H9 (cell line): ENCODE data around the gene ABR. TPM values are rescaled to one million over a fixed set of nuclear protein-coding genes. Genes with fewer than 3 reads are reported as not detected.

Experiments used
- DNase-seq: peaks from one replicate; pipeline ENCODE4 v3.0.0-alpha.2; 2017
- H2AFZ ChIP-seq: one replicate; pipeline ENCODE4 v1.6.1; 2013; ENCODE audit warnings: mild to moderate bottlenecking, low read length, control low read depth, moderate library complexity
- H2AK5ac ChIP-seq: 2 replicates; pipeline ENCODE4 v1.6.1; 2013; ENCODE audit warnings: low read length, control low read depth, mixed read lengths; ENCODE audit not compliant: insufficient read length
- H2BK120ac ChIP-seq: one replicate; pipeline ENCODE4 v1.6.1; 2013; ENCODE audit warnings: low read depth, mild to moderate bottlenecking, low read length, control low read depth, inconsistent platforms; ENCODE audit not compliant: poor library complexity, severe bottlenecking
- H2BK12ac ChIP-seq: 2 replicates; pipeline ENCODE4 v1.6.1; 2013; ENCODE audit warnings: low read length, control low read depth, mixed read lengths, low read depth; ENCODE audit not compliant: insufficient read length
- H2BK15ac ChIP-seq: 2 replicates; pipeline ENCODE4 v1.6.1; 2013; ENCODE audit warnings: low read depth, low read length, control low read depth
- H2BK20ac ChIP-seq: one replicate; pipeline ENCODE4 v1.6.1; 2013; ENCODE audit warnings: low read depth, mild to moderate bottlenecking, low read length, control low read depth, inconsistent platforms; ENCODE audit not compliant: poor library complexity, severe bottlenecking
- H2BK5ac ChIP-seq: 2 replicates; pipeline ENCODE4 v1.6.1; 2013; ENCODE audit warnings: low read length, control low read depth, mixed read lengths; ENCODE audit not compliant: insufficient read length
- H3K14ac ChIP-seq: 2 replicates; pipeline ENCODE4 v1.6.1; 2013; ENCODE audit warnings: low read length, control low read depth; ENCODE audit not compliant: insufficient read depth
- H3K18ac ChIP-seq: 2 replicates; pipeline ENCODE4 v1.6.1; 2013; ENCODE audit warnings: low read depth, mild to moderate bottlenecking, mixed read lengths, low read length, control low read depth; ENCODE audit not compliant: insufficient read length
- H3K23ac ChIP-seq: 2 replicates; pipeline ENCODE4 v1.6.1; 2013; ENCODE audit warnings: low read length, control low read depth, mixed read lengths, low read depth; ENCODE audit not compliant: insufficient read length
- H3K23me2 ChIP-seq: 2 replicates; pipeline ENCODE4 v1.6.1; 2013; ENCODE audit warnings: low read depth, mild to moderate bottlenecking, mixed read lengths, low read length, control low read depth; ENCODE audit not compliant: insufficient read length, poor library complexity, severe bottlenecking
- H3K27ac ChIP-seq: 2 replicates; pipeline ENCODE4 v1.5.1; 2013; ENCODE audit warnings: low read length, control low read depth, mixed read lengths, low read depth; ENCODE audit not compliant: insufficient read length
- H3K27me3 ChIP-seq: 2 replicates; pipeline ENCODE4 v1.6.1; 2013; ENCODE audit warnings: low read length, control low read depth, inconsistent platforms; ENCODE audit not compliant: insufficient read depth
- H3K4ac ChIP-seq: 2 replicates; pipeline ENCODE4 v1.6.1; 2013; ENCODE audit warnings: low read depth, mild to moderate bottlenecking, control low read depth, inconsistent platforms, low read length, moderate library complexity
- H3K4me1 ChIP-seq: 2 replicates; pipeline ENCODE4 v1.6.1; 2013; ENCODE audit warnings: low read length, control low read depth, inconsistent platforms; ENCODE audit not compliant: insufficient read depth
- H3K4me2 ChIP-seq: 2 replicates; pipeline ENCODE4 v1.6.1; 2013; ENCODE audit warnings: low read length, control low read depth, mixed read lengths; ENCODE audit not compliant: insufficient read length, insufficient read depth
- H3K56ac ChIP-seq: 2 replicates; pipeline ENCODE4 v1.6.1; 2013; ENCODE audit warnings: low read depth, mild to moderate bottlenecking, mixed read lengths, low read length, control low read depth; ENCODE audit not compliant: insufficient read length
- H3K79me1 ChIP-seq: 2 replicates; pipeline ENCODE4 v1.6.1; 2013; ENCODE audit warnings: low read depth, mild to moderate bottlenecking, moderate library complexity, low read length, control low read depth, inconsistent platforms; ENCODE audit not compliant: insufficient read depth, poor library complexity, severe bottlenecking
- H3K79me2 ChIP-seq: 2 replicates; pipeline ENCODE4 v1.6.1; 2013; ENCODE audit warnings: low read length, control low read depth, inconsistent platforms; ENCODE audit not compliant: insufficient read depth
- H3K9ac ChIP-seq: 2 replicates; pipeline ENCODE4 v1.6.1; 2013; ENCODE audit warnings: low read length, control low read depth, mixed read lengths; ENCODE audit not compliant: insufficient read length; ENCODE audit errors: extremely low read depth
- H3K9me3 ChIP-seq: one replicate; pipeline ENCODE4 v1.6.1; 2013; ENCODE audit warnings: low read depth, low read length, inconsistent platforms; ENCODE audit not compliant: control insufficient read depth
- H3T11ph ChIP-seq: one replicate; pipeline ENCODE4 v1.6.1; 2013; ENCODE audit warnings: mild to moderate bottlenecking, low read length, control low read depth, inconsistent platforms
- H4K20me1 ChIP-seq: one replicate; pipeline ENCODE4 v1.6.1; 2013; ENCODE audit not compliant: control insufficient read depth, insufficient read length, insufficient read depth
- H4K5ac ChIP-seq: 2 replicates; pipeline ENCODE4 v1.6.1; 2013; ENCODE audit warnings: low read depth, mild to moderate bottlenecking, mixed read lengths, low read length, control low read depth; ENCODE audit not compliant: insufficient read length
- H4K8ac ChIP-seq: replicated peaks from 2 replicates; pipeline ENCODE4 v1.6.1; 2013; ENCODE audit warnings: low read length, control low read depth, mixed read lengths, low read depth; ENCODE audit not compliant: insufficient read length
- H4K91ac ChIP-seq: 2 replicates; pipeline ENCODE4 v1.6.1; 2013; ENCODE audit warnings: low read depth, mild to moderate bottlenecking, moderate library complexity, mixed read lengths, low read length, control low read depth; ENCODE audit not compliant: insufficient read length
- H3K27ac Mint-ChIP-seq, 3 experiments: 2 replicates in 2 of 3; 3 replicates in 1 of 3; pipeline ENCODE4 v1.8.0; 2020 to 2021; ENCODE audit warnings: mixed read lengths in 3 of 3, mild to moderate bottlenecking in 1 of 3, moderate library complexity in 1 of 3
- H3K27me3 Mint-ChIP-seq: 2 replicates; pipeline ENCODE4 v1.8.0; 2021; ENCODE audit warnings: low read depth, mild to moderate bottlenecking, moderate library complexity, mixed read lengths
- H3K36me3 Mint-ChIP-seq, 3 experiments: 2 replicates in 2 of 3; 3 replicates in 1 of 3; pipeline ENCODE4 v1.8.0; 2020 to 2021; ENCODE audit warnings: low read depth in 3 of 3, mixed read lengths in 3 of 3; ENCODE audit not compliant: insufficient read depth in 1 of 3
- H3K4me1 Mint-ChIP-seq, 2 experiments: 2 replicates each; pipeline ENCODE4 v1.8.0; 2020; ENCODE audit warnings: mixed read lengths in 2 of 2
- H3K4me3 Mint-ChIP-seq, 2 experiments: 2 replicates in 1 of 2; 3 replicates in 1 of 2; pipeline ENCODE4 v1.8.0; 2020 to 2021; ENCODE audit warnings: mild to moderate bottlenecking in 2 of 2, mixed read lengths in 2 of 2, moderate library complexity in 1 of 2
- H3K9me3 Mint-ChIP-seq, 2 experiments: 2 replicates in 1 of 2; 3 replicates in 1 of 2; pipeline ENCODE4 v1.8.0; 2020; ENCODE audit warnings: mild to moderate bottlenecking in 2 of 2, mixed read lengths in 2 of 2, moderate library complexity in 1 of 2
- CTCF ChIP-seq: fragments of 200-600 bp; sonication (generic); conservative IDR thresholded peaks from 3 replicates; pipeline ENCODE4 v1.8.0; 2021; ENCODE audit warnings: antibody characterized with exemption, mild to moderate bottlenecking
- WGBS: extraction: QIAGEN DNeasy Blood & Tissue Kit; methylation state at CpG from one replicate; pipeline ENCODE4 v1.1.7; 2013; ENCODE audit warnings: missing lambda C conversion rate, low lambda C conversion rate, mixed read lengths; ENCODE audit not compliant: insufficient read length; ENCODE audit errors: extremely low coverage; 5-methylcytosine and 5-hydroxymethylcytosine counted together
- total RNA-seq: library from RNA; stranded (reverse); gene quantifications from 2 replicates; pipeline ENCODE4 v1.2.1, GENCODE V29; 2021

The ABR gene
- total RNA-seq, 1 experiment from 2014 or later = 34.7 TPM

GRCh38 chr17:1004769-1005295 is 174.9 kb downstream of the ABR start:
- no peak overlapping the region for H2BK120ac ChIP-seq
- Mint-ChIP-seq H3K4me1 (peaks cover 8 to 9% of the 10 kb centered on the region in 2 experiments; a peak in 3 of 4 replicates), H3K27ac (peak overlapping the region; percentile 53 to 93 (median 67); a peak in 4 of 7 replicates), H3K36me3 (peaks cover 8 to 44% (median 34%) of the 10 kb centered on the region in 3 experiments; a peak in 6 of 7 replicates), H3K4me3 (no peak overlapping the region), H3K9me3 (no peaks in the 10 kb centered on the region), H3K27me3 (no peaks in the 10 kb centered on the region; the same call in 1 of the 2 replicates)
- H3K23me2 ChIP-seq = no peaks in the 10 kb centered on the region
- no peak for DNase-seq
- H4K91ac ChIP-seq = no peak overlapping the region
- TF ChIP-seq CTCF = no peak
- H3K9me3 ChIP-seq = no peaks in the 10 kb centered on the region
- no peak overlapping the region for H3K23ac ChIP-seq
- H3K27ac ChIP-seq = no peak overlapping the region
- no peak overlapping the region for H3K56ac ChIP-seq
- no peaks in the 10 kb centered on the region for H3K79me1 ChIP-seq
- H2BK12ac ChIP-seq = no peak overlapping the region
- no peak overlapping the region for H3K4me2 ChIP-seq
- H4K20me1 ChIP-seq = no peaks in the 10 kb centered on the region
- H3K4me1 ChIP-seq = no peaks in the 10 kb centered on the region
- no peaks in the 10 kb centered on the region for H3K79me2 ChIP-seq
- H4K8ac ChIP-seq = no peak overlapping the region
- H3K9ac ChIP-seq = no peak overlapping the region
- no peak overlapping the region for H2BK15ac ChIP-seq
- H3K18ac ChIP-seq = no peak overlapping the region
- H3K4ac ChIP-seq = no peak overlapping the region
- no peaks in the 10 kb centered on the region for H3K27me3 ChIP-seq
- whole genome bisulfite sequencing = no CpG with 5 or more reads among the region's 13 CpGs
- H2AFZ ChIP-seq = no peak overlapping the region
- H3T11ph ChIP-seq = no peak overlapping the region
- no peak overlapping the region for H2BK5ac ChIP-seq
- no peak overlapping the region for H2AK5ac ChIP-seq
- H4K5ac ChIP-seq = no peak overlapping the region
- H3K14ac ChIP-seq = no peak overlapping the region
- H2BK20ac ChIP-seq = no peak overlapping the region
